Iris pigment epithelial cell (primary cell): ENCODE results near the gene LINC01488.

Source experiments
- DNase-seq: peaks from one replicate; pipeline ENCODE4 v3.0.0-alpha.2; 2011; ENCODE audit warnings: low read depth

The LINC01488 gene

DNA sequence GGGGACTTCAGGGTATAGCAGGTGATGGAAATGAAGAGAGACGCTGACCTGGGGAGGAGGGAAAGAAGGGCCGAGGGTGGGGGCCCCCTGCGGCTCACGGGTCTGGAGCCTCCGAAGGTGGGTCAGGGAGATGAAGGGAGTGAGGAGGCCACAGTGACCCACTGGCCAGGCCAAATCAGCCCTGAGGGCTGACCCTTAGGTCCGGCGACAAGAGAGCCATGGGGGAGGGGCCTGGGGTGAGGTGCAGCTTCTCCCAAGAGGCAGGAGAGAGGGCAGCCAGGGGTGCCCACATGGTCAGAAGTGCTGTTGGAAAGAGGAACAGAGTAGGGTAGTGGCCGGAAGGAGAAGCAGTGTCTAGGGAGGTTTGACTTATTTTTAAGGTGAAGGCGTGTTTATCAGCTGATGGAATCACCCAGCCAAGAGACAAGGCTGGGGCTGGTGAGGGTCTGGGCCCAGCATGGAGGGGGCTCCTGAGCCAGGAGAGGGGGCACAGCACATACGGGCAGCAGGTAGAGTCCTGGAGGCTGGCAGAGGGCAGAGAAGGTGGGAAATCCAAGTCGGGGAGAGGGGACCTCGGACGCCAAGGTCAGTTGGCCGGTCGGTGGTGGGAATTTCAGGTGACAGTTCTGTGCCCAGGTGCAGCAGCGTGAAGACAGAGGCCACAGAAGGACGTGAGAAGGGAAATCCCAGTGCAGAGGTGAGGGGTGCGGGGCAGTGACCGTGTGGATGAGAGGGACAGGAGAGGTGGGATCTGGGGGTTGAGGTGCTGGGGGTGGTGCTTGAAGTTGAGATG is 49.0 kb downstream of the LINC01488 start:
- DNase-seq: no peak

DNA sequence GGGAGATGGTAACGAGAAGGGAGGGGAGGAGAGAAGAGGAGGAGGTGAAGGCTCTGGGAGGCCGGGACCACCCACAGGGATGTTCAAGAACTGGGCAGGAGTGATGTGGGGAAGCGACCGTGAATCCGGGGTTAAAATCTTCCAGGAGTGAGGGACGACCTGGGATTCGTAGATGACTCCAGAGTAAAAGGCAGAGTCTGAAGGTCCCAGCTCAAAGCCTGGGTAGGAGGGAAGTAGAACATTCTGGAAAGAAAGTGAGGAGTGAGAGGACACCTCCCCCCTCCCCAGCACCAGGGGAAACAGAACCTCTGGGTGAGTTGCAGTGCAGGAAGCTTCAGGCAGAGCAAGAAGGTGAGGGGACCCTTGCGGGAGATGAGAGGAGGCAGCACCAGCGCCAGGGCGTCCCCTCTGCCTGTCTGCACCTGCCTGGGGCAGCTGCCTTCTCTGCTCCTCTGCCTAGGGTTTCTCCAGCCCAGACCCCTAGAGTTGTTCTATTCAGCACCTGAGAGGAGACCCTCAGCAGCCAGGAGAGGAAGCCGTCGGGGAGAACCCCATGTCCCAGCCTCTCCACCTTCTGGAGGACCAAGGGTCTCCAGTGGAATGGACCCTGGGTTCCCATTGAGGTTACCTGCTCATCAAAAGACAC is 49.7 kb downstream of the LINC01488 start:
- no peak for DNase-seq

DNA sequence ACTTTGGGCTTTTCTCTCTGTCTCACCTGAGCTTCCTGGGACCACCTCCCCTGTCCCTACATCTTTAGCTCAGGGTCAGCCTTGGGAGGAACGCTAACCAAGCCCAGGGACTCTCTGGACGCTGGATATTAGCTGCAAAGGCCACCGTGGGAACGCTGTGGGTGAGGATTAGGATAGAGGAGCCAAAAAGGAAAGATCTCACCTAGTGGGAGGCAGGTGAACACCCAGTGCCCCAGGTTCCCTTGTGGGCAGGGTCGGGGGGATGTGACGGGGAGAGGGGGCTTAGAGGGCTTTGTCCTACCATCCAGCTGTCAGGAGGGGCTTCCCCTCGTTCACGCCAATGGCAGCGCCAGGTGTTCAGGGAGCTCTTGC is 50.2 kb downstream of the LINC01488 start:
- no peak for DNase-seq

DNA sequence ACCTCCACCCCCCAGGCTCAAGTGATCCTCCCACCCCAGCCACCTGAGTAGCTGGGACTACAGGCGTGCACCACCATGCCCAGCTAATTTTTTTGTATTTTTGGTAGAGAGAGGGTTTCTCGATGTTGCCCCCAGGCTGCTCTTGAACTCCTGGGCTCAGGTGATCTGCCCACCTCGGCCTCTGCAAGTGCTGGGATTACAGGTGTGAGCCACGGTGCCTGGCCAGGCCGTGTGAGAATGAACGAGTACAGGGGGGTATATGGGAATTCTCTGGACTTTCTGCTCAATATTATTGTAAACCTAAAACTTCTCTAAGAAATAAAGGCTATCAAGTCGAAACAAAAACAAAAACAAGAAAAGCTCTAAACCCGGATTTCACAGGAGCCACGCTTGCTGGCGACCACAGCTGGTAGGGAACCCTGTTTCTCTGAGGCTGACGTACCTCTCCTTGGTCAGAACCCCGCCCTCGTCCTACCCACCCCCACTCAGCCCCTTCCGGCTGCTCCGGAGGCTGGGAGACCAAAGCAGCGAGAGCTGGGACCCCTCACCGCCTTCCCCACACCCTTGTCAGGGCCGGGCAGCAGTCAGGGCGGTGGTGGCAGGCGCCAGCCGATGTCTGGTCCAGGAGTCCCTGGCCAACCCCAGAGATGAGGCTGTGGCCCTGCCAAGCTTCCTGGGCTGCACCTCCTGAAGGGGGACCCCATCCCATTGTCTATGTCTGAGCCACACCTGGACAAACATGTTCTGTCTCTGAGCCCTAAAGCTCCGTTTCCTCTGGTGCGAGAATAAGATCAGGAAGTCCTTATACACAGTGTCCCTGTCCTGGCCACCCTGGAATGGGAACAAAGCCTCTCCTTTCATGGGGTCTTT is 52.1 kb downstream of the LINC01488 start:
- no peak for DNase-seq

DNA sequence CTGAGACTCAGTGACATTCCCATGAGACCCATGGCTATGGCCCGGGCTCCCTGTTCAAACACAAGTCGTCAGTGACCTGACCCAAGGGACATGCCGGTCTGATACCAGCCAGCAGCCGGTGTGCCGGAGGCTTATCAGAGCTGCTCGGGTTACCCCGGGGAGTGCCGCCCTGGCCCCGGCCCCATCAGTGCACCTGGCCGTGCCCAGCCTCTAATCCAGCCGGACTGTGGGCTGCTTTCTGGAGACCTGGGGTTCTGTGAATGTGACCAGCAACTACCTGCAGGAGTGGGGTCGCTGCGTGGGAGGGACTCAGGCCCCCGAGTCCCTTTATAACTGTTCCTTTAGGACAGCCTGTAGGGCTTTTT is 52.7 kb downstream of the LINC01488 start:
- DNase-seq: no peak

DNA sequence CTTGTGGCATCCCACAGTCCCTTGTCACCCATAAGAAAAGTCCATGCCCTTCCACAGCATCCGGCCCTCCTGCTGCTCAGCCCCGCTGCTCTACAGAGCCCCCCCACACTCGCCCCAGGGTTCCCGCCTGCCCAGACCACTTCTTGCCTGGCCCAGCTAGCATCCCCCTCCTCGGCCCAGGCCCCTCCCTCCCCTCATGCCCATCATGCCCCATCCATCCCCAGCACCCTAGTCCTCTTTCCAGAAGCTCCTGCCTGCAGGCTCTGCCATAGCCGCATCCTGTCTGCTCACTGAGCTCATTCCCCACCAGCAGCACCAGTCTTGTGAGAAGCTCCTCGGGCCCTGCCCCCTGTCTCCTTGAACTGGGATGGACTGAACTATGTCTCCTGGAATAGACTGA is 54.4 kb downstream of the LINC01488 start:
- no peak for DNase-seq

DNA sequence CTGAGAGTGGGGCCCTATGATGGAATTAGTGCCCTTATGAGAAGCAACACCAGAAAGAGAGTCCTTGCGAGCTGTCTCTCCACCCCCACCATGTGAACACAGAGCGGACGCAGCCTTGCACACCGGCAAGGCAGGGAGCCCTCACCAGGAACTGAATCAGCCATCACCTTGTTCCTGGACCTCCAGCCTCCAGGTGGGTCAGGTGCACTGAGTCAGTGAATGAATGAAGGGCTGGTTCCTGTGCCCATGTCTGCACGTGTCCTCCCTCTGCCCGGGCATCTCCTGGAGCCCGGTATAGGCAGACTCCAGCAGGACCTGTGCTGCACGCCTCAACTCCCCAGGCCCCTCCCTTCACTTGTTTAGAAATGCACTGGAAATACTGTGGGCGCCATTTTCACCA is 54.9 kb downstream of the LINC01488 start:
- DNase-seq: no peak

DNA sequence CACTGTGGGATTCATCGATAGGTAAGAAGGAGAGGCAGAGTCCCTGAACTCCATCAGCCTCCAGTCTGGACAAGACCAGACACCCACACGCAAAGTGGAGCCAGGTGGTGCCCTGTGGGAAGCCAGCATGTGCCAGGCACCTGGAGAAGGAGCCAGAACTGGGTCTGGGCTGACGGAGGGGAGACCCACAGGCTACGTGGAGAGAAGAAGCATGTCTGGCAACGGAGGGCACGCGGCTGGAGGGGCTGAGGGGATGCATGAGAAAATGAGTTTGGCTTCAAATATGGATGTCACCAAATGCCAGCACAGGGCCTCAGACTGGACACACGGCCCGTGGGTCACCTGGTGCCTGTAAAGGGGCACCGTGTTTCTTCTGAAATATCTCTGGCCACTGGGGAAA is 55.7 kb downstream of the LINC01488 start:
- DNase-seq: no peak

DNA sequence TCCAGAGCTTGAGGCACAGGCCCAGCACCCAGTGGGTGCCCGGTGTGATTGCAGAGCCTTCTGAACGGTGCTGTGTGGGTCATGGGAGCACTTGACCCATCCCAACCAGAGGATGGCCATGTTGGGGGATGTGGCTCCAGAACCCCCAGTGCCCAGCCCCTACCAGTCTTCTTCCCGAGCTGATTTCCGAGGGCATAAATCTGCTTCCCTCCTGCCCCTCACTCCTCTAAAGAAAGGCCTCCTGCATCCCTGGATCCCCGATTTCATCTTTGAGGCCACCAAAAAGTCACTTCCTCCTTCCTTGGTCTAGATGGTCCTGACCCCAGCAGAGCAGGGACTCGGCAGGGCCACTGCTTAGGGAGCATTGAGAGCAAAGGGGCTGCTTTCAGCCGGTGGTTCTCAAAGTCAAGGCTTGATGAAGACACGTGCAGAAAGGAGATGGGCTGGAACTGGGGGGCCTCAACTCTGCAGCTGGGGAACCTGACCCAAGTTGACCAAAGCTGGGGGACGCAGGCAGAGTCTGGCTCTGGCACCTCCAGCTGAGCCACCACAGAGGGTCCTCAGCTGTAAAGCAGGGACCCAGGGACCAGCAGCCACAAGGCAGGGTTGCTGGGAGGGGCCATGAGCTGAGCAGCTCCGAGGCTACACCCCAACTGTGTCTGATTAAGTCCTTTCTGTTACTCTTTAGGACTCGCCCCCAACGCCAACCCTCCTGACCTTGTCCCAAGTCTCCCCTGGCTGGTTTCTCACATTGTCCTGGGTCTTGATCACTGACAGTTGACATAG is 56.6 kb downstream of the LINC01488 start:
- DNase-seq: no peak

DNA sequence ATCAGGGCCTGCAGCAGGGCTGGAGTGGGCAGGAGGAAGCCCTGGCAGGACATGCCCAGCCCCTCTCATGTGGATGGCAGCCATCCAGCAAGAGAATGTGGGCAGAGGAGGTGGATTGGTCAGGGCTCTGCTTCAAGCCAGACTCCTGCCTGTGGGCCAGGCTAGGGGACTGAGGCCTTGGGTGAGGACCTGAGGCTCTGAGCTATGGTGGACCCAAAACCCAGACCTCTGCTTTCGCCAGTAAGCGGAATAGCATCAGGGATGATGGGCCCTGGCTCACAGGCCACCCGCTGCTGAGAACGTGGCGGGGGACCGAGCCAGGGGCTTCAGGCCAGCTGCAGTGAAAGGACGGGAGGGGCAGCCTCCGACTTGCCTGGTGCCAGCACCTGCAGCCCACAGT is 57.4 kb downstream of the LINC01488 start:
- DNase-seq: no peak

DNA sequence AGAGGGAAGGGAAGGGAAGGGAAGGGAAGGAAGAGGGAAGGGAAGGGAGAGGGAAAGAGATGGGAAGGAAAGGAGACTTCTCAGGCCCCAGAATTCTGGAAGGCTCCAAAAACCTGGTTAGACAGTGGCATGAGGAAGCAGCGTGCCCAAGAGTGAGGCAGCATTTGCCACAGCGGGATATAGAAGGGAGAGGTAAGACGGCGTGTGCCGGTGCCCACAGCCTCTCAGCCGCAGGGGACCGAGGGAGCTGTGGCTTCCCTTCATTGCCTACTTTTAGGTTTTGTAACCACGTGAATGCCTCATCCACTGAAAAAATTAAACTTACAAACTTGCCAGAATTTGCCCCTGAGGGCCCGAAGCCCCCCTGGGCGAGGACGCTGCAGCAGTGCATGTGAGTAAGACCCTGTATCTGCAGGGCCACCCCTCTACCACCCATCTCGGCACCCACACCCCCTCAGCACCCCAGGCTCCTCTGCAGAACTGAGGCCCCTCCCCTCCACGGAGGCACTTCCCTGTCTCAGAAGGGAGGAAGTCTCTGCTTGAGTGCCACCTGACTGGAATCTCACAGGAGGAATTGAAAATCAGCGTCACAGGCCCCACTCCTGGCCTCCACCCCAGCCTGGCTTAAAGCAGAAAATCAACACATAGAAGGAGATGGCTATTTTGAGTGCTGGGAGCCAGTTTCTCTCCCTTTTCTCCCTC is 58.1 kb downstream of the LINC01488 start:
- no peak for DNase-seq

DNA sequence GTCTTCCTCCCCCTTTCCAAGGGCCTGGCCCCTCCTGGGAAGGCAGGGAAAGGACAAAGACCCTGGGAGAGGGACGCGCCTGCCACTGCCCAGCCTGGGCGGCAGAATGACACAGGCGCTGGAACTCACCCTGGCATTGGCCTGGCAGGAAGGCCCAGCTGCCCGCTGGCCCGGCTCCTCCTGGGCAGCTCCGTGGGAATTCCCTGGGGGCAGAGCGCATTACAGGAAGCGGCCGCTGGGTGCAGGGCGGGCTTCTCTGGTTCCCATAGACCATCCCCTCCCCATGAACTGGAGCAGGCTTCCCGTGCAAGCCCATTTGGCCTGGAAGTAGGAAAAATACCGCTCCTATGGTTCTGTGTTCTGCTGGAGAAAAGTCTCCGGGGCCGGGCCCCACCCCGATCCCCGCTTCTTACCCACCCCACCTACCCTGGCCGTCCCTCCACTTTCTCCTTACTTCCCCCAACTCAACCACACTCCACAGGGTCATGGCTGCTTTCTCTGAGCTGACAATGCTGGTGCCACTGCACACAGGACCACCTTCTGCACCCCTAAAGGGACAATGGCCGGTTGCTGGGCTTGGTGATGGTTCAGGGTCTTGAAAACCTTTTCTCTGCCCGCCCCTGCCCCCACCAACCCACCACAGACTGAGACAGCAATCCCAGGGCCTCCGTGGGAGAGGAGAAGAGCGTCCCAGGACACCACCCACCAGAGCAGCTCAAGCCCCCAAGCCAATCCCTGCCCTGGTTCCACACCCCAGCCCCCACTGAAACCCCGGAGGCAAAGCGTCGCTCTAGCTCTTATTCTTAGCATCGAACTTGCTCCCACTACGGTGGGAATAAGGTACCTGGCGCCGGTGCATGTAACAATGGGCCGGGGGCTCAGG is 58.9 kb downstream of the LINC01488 start:
- no peak for DNase-seq

DNA sequence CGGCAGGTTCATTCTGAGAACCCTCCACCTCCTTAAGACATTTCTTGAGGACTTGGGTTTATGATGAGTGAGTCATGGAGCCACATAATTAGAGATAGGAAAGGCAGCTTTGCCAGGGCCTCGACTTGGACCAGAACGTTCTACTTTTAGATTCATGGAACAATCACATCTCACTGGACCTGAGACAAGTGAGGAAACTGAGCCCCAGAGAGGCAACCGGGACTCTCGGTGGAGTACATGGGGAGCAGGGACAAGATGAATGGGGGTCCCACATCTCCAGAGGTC is 59.5 kb downstream of the LINC01488 start:
- DNase-seq: no peak

DNA sequence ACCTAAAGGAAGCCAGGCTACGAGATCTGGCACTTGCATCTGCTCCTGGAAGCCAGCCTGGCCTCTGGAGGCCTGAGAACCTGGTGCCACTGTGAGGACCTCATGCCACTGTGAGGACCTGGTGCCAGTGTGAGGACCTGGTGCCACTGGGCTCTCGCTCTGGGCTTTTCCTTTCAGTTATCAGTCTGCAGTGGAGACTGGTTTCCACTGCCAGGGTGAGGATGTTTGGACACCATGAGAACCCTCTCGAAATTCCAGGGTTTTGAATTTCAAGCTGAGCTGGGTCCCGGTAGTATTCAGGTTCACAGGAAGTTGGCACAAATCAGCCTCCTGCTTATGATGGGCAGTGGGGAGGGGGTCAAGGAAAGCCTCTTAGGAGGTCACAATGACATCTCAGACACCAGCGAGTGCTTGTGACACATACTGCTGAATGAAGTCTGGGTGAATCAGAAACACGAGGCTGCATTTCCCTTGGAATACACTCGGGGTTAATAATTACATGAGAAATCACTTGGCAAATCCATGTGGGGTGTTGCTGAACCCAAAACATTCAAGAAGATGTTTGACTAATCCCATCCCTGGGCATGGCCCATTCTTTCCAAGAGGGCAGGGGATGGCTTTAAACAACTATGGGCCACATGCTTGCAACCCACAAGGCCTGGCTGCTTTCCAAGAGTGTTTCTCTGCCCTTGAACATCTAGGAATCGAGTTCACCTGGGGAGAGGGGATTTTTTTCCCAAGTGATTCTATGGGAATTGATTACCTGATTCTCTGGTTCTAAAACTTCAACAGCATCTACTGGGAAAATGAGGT is 60.2 kb downstream of the LINC01488 start:
- no peak for DNase-seq

DNA sequence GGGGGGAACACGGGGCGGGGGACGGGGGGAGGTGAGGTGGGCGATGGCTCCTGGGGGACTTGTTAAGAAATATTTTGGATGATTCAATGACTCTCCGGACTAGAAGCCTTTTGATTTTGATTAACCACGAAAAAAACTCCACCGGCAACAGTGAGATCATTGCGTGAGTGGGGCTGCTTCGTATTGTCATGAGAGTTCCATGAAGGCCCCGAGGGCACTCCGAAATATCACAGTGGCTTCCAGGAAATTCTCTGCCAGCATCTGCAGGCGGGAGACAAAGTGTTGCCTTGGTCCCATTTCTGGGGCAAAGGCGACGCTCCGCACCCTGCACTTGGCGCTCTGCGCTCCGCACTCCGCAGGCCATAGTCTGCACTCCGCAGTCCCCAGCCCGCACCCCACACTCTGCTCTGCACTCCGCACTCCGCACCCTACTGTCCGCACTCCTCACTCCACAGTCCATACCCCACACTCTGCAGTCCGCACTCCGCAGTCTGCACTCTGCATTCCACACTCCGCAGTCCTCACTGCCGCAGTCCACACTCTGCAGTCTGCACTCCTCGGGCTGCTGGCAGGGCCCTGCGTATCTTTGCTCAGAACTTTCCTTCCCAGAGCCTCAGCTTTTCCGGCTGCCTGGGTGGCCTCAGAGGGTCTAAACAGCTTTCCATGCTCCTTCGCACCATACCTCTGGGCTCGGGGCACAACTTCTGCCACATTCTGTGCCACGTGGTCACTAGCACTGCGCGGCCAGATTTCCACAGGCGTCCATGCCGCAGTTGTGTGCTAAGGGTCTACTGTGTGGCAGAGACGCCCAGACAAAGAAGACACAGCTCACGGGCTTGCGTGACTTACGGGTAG is 61.1 kb downstream of the LINC01488 start:
- no peak for DNase-seq
